Measurements from ENCODE around the gene HOATZ.

HOATZ gene

GRCh38 chr11:111499483-111499882, 15.1 kb upstream of the HOATZ start:
- no peak for TF ChIP-seq TARDBP (IDR thresholded peaks at IDR 0.05)
- CTCF ChIA-PET: no interaction called here
- POLR2A ChIA-PET: no interaction called here
- no peak for DNase-seq (ENCODE audit: extremely low spot score)

DNA sequence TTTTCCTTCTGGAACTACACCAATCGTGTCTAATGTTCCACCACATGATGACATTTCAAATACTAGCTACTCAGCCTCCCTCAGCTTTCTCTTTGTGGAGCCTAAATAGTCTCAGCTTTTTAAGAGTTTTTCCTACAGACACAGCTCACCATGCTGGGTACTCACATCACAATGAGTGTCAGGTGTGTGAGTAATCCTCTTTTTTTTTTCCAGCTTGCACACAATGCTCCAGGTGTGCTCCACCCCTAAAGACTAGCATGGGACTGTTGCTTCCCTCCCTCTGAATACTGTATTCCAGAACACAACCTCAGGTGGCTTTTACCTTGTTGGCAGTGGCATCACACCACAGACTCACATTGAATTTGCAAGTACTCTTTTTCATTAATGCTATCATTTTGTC, 14.1 kb upstream of the HOATZ start:
- TF ChIP-seq NFRKB (IDR thresholded peaks at IDR 0.05): no peak
- ChIA-PET CTCF (no interaction called here), POLR2A (no interaction called here)
- DNase-seq (ENCODE audit: extremely low spot score): no peak

DNA sequence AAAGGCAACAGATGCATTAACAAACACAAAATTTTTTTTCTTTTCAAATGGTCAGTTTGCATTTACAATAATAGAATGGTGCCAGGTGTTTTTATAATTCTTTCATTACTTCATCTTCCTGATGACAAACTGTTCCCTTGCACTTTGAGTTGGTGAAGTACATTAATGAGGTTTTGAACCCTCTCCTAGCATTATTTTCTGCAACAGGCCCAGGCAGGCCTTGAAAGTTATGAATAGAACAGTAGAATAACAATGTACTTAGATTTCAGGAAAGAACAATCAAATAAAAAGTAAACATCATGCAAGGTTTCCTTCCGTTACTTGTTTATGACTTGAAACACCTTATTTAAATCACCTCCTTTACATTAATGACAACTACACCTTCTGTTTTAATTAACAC, 12.0 kb upstream of the HOATZ start:
- ChIA-PET CTCF (no interaction called here), POLR2A (no interaction called here)
- no peak for DNase-seq (ENCODE audit: extremely low spot score)

DNA sequence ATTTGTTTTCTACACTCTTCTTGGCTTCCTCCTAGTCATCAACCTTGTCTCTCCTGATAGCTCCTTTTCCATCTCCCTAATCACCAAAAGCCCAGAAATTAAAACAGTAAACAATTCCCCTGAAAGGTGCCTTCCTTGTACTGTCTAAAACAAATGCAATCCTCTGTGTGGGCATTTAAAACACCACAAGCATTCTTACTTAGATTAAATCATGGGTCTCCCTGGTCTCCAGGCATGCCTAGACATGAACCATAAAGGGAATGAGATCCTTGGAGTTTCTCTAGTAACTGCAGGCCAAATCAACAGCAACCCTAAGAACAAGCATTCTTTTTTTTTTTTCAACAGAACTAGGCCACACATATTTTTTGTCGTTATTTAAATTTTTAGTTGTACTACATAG, 4.3 kb upstream of the HOATZ start:
- DNase-seq (ENCODE audit: extremely low spot score): no peak
- POLR2A ChIA-PET: no interaction called here
- CTCF ChIA-PET: interaction anchor here (0.6 kb wide), 1 partner anchor 9 kb away, joined by 3 read pairs; no protein-coding TSS in a partner anchor
- no peak for TF ChIP-seq L3MBTL2 (conservative IDR thresholded peaks at IDR 0.05)
- TF ChIP-seq BHLHE40 (IDR thresholded peaks at IDR 0.05; ENCODE audit: borderline replicate concordance): no peak
- no peak for TF ChIP-seq TARDBP (IDR thresholded peaks at IDR 0.05)
- TF ChIP-seq ZNF384 (IDR thresholded peaks at IDR 0.05): no peak
- no peak for TF ChIP-seq CTBP1 (IDR thresholded peaks at IDR 0.05; ENCODE audit: borderline replicate concordance)
- TF ChIP-seq FOXM1 (IDR thresholded peaks at IDR 0.05; ENCODE audit: borderline replicate concordance): no peak
- TF ChIP-seq, protein P1, sequence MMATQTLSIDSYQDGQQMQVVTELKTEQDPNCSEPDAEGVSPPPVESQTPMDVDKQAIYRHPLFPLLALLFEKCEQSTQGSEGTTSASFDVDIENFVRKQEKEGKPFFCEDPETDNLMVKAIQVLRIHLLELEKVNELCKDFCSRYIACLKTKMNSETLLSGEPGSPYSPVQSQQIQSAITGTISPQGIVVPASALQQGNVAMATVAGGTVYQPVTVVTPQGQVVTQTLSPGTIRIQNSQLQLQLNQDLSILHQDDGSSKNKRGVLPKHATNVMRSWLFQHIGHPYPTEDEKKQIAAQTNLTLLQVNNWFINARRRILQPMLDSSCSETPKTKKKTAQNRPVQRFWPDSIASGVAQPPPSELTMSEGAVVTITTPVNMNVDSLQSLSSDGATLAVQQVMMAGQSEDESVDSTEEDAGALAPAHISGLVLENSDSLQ (IDR thresholded peaks at IDR 0.05): no peak
- TF ChIP-seq ARNT (IDR thresholded peaks at IDR 0.05): no peak
- TF ChIP-seq FOXA1 (IDR thresholded peaks at IDR 0.05): no peak
- no peak for TF ChIP-seq FOXK2 (IDR thresholded peaks at IDR 0.05)
- TF ChIP-seq HDGF (IDR thresholded peaks at IDR 0.05; ENCODE audit: borderline replicate concordance): no peak
- no peak for TF ChIP-seq NFRKB (IDR thresholded peaks at IDR 0.05)
- no peak for TF ChIP-seq ELF4 (IDR thresholded peaks at IDR 0.05)
- no peak for TF ChIP-seq SUZ12 (IDR thresholded peaks at IDR 0.05)
- TF ChIP-seq LEF1 (IDR thresholded peaks at IDR 0.05; ENCODE audit: borderline replicate concordance): no peak

More for the DNA sequence above, 12.0 kb upstream of the HOATZ start:
- TF ChIP-seq NFRKB (IDR thresholded peaks at IDR 0.05) (no peak), ARNT (IDR thresholded peaks at IDR 0.05) (no peak), HDGF (IDR thresholded peaks at IDR 0.05; ENCODE audit: borderline replicate concordance) (no peak), FOXK2 (IDR thresholded peaks at IDR 0.05) (no peak), BHLHE40 (IDR thresholded peaks at IDR 0.05; ENCODE audit: borderline replicate concordance) (no peak), LEF1 (IDR thresholded peaks at IDR 0.05; ENCODE audit: borderline replicate concordance) (no peak)

DNA sequence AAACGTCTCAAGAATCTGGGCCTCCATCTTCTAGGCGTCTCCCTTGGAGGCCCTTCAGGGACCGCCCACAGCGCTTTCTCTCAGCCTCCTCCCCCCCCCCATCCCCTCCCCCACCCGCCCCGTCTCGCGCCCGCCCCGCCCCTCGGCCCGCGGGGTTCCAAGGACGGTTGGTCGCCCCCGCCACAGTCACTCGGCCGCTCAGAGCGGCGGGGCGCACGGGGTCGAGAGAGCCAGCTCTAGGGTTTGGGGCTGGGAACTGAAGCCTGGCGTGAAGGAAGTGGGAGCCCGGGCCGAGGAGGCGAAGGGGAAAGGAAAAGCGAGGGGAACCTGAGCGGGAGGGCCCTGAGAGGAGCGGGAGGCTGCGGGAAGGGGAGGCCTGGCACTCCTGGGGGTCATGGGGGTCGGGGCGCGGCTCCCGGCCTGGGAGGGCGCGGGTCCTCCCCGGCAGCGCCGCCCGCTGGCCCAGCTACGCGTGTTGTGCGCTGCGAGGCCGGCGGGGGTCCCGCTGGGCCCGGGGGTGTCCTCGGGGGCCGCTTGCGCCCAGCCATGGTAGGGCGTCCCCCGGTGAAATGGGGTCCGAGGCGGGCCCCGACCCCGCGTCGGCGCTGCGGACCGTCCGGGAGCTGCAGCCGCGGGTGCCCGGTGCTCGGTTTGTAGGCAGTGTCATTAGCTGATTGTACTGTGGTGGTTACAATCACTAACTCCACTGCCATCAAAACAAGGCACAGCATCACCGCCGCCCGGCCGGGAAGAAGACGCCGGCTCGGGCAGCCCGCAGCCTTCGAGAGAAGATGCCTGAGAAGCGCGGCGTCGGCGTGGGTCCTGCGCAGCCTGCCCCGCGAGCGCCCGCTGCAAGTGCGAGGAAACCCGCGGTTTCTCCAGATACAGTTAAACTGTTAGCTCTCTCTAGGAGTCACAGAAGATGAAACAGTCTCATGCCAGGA, 2.0 kb upstream of the HOATZ start, which contains the start of gene BTG4:
Gene BTG4 (minus strand): TSS at position 91 of the 944 bp plus-strand sequence. CDS start 13,610 bp downstream, outside the sequence.
- POLR2A ChIA-PET: no interaction called here
- CTCF ChIA-PET: no interaction called here
- no peak for DNase-seq (ENCODE audit: extremely low spot score)
- TF ChIP-seq SUZ12 (IDR thresholded peaks at IDR 0.05): no peak
- no peak for TF ChIP-seq L3MBTL2 (conservative IDR thresholded peaks at IDR 0.05)
- no peak for TF ChIP-seq FOXA1 (IDR thresholded peaks at IDR 0.05)
- no peak for TF ChIP-seq HDGF (IDR thresholded peaks at IDR 0.05; ENCODE audit: borderline replicate concordance)
- TF ChIP-seq ELF4 (IDR thresholded peaks at IDR 0.05): no peak
- TF ChIP-seq, protein P1 (IDR thresholded peaks at IDR 0.05): no peak
- TF ChIP-seq FOXM1 (IDR thresholded peaks at IDR 0.05; ENCODE audit: borderline replicate concordance): no peak
- TF ChIP-seq TARDBP (IDR thresholded peaks at IDR 0.05): no peak
- no peak for TF ChIP-seq NFRKB (IDR thresholded peaks at IDR 0.05)
- no peak for TF ChIP-seq FOXK2 (IDR thresholded peaks at IDR 0.05)
- no peak for TF ChIP-seq BHLHE40 (IDR thresholded peaks at IDR 0.05; ENCODE audit: borderline replicate concordance)

DNA sequence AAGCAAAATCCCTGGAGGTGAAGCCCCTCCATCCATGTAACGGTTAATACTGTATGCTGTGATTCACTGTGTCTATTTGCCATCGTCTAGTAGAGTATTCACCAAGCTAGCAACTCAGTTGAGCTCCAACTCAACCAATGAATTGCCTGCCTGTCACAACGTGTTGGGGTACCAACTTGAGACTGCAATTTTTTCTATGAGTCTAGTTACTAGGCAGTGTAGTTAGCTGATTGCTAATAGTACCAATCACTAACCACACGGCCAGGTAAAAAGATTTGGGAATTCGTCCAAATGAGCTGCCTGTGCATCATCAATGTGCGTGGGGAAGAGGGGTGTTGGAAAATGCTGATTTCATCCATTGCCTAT, 1.4 kb upstream of the HOATZ start:
- POLR2A ChIA-PET: no interaction called here
- DNase-seq (ENCODE audit: extremely low spot score): no peak
- no peak for TF ChIP-seq FOXK2 (IDR thresholded peaks at IDR 0.05)
- no peak for TF ChIP-seq CTBP1 (IDR thresholded peaks at IDR 0.05; ENCODE audit: borderline replicate concordance)
- TF ChIP-seq, protein P1 (IDR thresholded peaks at IDR 0.05): no peak
- no peak for TF ChIP-seq ELF4 (IDR thresholded peaks at IDR 0.05)
- no peak for TF ChIP-seq TARDBP (IDR thresholded peaks at IDR 0.05)

DNA sequence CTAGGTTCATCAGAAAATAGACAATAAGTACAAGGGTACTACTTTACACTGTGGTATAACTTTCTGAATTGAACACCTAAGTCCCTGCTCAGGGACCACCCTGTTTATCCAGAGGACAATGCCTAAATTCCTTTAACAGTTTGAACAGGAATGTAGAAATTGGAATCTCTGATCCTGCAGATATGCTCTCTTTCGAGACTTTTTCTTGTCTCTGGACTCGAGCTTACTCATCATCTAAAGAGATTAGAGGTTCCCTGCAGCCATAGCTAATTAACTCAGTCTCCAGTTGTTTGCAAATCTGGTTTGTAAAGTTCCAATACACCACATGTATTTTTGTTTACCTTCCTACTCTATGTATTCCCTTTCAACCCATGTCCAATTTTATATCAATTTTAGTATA, 1.0 kb downstream of the HOATZ start:
- POLR2A ChIA-PET: no interaction called here
- no peak for DNase-seq (ENCODE audit: extremely low spot score)
- no peak for TF ChIP-seq SP1 (IDR thresholded peaks at IDR 0.05)
- no peak for TF ChIP-seq SUZ12 (IDR thresholded peaks at IDR 0.05)
- no peak for TF ChIP-seq L3MBTL2 (conservative IDR thresholded peaks at IDR 0.05)
- no peak for TF ChIP-seq FOXK2 (IDR thresholded peaks at IDR 0.05)
- TF ChIP-seq NFRKB (IDR thresholded peaks at IDR 0.05): no peak
- CTCF ChIA-PET: no interaction called here

More for the DNA sequence above, 1.4 kb upstream of the HOATZ start:
- CTCF ChIA-PET: no interaction called here

Measured in HEK293T (cell line).